A172 (cell line): ENCODE results near the gene PNPLA1. TPM values are rescaled to one million over a fixed set of nuclear protein-coding genes. Genes with fewer than 3 reads are reported as not detected.

Experiments
- DNase-seq: peaks from one replicate; pipeline ENCODE4 v3.0.0-alpha.2; 2015; ENCODE audit warnings: low spot score
- total RNA-seq: library from RNA; depleted of rRNA; stranded (reverse); fragments of >200 nt; shearing (Covaris generic); gene quantifications from 2 replicates; pipeline ENCODE4 v1.2.3, GENCODE V29; 2014

PNPLA1 gene
- total RNA-seq, 1 experiment from 2014 or later: not detected

DNA sequence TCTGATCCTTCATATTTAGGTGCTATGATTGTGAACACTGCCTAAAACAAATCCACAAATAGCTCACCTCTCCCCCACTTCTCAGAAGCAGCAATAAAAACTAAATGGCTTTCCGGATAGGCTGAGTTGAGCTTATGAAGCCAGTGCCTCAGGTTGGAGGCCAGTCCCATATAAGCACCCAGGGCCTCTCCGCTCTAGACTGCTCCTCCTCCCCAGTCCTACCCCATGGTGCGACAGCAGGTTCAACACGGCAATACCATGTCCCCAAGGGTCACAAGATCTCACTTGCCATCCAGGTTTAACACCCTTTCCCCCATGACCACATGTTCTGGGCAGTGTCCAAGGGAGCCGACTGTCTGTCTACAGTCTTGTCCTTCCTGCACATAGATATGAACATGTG is 46.1 kb downstream of the PNPLA1 start:
- no peak for DNase-seq

- DNase-seq: no peak
These were observed 47.8 kb downstream of the PNPLA1 start for GRCh38 chr6:36317623-36318022.

DNA sequence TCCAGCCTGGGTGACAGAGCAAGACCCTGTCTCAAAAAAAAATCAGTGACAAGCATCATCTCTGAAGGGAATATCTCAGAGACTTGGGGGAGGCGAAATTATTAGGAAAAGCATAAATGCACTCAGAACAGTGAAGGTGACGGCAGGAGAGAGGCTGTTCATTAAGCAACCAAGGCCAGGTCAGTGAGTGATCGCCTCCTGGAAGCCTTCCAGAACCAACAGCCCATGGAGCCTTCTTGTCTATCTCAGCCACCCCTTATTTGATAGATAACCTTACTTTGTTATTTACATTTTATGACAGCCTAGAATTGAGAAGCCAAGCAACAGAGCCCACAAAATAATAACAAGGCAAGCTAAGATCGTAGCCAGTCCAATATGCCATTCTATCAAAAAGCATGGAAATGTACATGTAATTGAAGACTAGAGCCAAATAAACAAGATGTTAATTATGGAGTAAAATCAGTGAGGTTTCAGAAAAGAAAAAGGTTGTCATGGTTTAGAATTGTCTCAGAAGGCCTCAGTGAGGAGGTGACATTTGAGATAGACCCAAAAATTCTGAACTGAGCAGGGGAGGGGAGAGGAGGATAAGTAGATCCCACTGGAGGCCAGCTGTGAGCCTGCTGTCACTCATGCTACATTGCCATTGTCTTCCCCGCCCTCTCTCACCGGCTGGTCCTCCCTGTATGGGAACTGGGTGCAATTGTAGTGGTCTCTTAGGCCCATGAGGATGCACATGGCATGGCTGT is 49.0 kb downstream of the PNPLA1 start:
- DNase-seq: no peak

GRCh38 chr6:36319436-36319762 is 49.5 kb downstream of the PNPLA1 start:
- DNase-seq: peak; percentile 31

DNA sequence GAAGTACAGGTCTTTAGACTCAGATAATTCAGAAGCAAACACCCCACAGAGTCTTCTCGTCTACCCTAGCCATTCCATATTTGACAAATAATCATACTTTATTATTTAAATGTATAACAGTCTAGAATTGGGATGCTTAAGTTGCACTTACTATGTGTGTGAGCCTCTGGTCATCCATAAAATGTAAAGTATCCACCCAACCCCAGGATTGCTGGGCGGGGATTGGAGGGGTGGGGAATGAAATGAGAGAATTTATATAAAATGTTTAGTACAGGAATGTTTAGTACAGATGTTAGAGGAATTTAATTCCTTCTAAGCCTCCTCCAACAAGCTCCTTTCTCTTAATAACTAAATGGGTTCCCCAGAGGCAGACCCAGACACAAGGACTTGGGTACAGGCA is 50.0 kb downstream of the PNPLA1 start:
- no peak for DNase-seq

GRCh38 chr6:36320475-36320874 is 50.6 kb downstream of the PNPLA1 start:
- peak; percentile 35 for DNase-seq

- no peak for DNase-seq
These were observed 52.7 kb downstream of the PNPLA1 start for GRCh38 chr6:36322591-36322990.

DNA sequence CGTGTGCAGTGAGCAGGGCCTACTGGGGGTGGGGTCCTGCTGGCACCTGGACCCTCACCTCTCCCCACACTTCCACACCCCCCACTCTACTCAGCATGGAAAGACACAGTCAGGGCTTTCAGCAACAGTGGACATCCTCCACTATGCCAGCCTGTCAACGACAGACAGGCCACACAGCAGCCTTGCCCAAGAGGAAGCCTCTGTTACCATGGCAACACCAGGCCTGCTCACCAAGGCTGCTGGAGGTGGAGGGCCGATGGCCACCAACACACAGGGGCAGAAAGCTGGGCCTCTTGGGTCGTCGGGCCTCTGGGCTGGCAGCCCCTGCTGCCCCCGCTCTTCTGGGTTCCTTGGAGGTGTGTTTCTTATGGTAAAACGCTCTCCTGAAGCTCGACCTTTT is 53.2 kb downstream of the PNPLA1 start:
- no peak for DNase-seq

DNA sequence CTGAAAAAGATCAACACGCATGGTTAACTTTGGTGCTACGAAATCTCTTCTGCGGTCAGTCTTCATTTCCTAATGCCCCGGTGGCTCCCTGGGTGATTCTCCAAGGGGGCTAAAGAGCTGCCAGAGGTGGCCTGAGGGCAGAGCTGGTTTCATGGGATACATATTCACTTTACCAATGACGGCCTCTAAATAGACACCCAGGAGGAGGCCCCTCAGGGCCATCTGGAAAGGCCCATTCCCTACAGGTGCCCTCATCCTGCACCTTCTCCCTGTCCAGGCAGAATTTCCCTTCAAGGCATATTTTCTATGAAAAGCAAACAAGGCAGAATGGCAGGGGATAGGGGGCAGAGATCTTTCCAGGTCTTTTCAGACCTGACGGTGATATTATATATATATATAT is 54.3 kb downstream of the PNPLA1 start:
- no peak for DNase-seq

- no peak for DNase-seq
These were observed 54.9 kb downstream of the PNPLA1 start for GRCh38 chr6:36324715-36325114.

DNA sequence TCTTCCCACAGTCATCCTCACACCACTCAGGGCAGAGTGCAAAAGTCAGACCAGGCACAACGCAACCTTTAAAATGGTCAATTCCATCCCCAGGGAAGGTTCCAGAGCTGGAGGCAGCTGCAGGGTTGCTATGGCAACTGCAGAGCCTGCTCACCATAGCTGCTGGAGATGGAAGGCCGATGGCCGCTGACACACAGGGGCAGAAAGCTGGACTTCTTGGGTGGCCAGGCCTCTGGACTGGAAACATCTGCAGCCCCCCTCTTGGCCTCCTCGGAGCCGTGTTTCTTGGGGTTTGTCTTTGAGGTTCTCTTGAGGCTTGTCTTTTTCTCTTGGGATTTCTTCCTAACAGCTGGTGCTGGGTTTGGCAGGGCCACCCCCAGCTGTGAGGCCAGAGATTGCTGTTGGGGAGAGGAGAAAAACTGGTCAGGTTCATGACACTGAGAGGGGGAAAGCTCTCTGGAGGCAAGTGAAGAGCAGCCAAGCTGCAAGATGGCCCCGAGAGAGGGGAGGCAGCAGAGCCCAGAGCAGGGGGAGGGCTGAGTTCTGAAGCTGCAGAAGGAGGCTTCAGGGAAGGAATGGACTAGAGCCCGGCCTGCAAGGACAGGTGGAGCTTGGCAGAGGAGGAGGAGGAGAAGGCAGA is 56.6 kb downstream of the PNPLA1 start:
- no peak for DNase-seq

DNA sequence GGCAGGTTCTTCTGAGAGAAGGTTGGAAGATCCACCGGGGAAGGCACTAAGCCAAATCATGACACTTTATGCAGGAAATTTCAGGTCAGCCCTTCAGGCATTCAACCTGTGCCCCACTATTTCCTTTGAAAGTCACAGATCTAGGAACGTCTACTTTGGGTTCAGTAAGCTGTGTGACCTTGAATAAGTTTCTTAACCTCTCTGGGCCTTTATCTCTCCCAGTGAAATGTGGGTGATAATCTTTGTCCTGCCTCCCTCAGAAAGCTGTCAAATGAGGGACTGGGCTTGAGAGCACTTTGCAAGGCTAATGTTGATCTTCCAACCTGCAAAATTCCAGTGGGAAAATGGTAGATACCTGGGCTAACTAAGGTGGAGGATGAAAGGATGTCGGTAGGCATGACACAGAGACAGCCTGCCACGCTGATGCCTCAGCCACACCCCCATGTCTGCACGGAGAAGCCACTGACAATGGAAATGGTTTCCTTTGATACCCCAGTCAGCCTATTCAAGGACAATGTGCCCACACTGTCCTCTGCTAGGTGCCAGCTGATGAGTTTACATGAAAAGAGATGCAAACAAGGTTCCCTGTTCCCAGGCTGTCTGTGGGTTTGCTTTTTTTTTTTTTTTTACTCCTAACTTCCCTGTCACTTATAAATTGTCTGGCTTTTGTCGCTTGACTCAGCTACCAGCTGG is 57.5 kb downstream of the PNPLA1 start:
- DNase-seq: no peak

GRCh38 chr6:36327919-36328236 is 58.0 kb downstream of the PNPLA1 start:
- no peak for DNase-seq

DNA sequence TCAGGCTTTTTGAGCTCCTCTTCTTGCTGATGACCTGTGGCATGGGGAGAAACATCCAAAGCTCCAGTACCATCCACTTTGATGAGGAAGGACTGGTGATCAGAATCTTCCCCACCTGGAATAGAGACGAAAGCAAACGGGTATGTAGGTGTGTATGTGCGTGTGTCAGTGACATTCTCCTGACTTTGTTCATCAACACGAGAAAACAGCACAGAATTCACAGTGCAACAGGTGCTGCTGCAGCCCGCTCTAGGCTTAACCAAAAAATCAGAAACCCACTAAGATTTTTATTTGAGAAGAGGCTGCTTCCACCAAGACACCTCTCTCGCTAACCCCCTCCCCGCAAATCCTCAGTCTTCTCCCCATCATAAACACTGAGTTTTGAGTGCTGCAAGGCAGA is 58.7 kb downstream of the PNPLA1 start:
- DNase-seq: no peak

GRCh38 chr6:36329798-36330291 is 60.0 kb downstream of the PNPLA1 start:
- no peak for DNase-seq

DNA sequence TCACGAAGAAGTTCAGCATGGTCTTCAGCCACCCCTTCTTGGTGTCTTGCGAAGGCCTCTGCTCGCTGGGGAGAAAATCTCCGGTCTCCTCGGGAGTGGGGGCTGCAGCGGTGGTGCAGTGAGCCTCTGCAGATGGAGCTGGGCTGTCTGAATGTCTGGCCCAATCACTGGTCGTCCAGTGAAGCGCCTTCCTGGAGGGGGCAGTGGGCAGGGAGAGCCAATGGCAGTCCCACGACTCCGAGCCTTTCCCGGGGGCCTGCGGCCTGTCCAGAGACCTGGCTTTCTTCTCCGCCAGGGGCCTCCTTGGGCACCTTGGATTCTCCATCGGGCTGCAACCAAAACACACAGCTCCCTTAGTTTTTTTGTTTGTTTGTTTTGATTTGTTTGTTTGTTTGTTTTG is 60.5 kb downstream of the PNPLA1 start:
- DNase-seq: no peak

DNA sequence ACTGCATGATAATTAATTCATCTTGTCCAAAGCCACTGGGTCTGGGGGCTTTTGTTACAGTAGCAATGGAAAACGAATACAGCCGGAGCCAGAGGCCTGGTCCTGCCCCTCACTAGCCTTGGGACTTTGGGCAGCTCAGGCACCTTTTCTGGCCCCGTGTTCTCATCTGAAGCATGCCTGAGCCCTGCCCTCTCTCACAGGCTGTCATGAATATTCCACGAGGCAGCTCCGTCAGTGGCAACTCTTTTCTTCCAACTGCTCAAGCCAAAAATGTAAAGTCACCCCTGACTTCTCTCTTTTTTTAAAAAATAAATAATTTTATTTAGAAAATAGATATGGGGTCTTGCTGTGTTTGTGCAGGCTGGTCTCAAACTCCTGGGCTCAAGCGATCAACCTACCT is 61.5 kb downstream of the PNPLA1 start:
- no peak for DNase-seq

DNA sequence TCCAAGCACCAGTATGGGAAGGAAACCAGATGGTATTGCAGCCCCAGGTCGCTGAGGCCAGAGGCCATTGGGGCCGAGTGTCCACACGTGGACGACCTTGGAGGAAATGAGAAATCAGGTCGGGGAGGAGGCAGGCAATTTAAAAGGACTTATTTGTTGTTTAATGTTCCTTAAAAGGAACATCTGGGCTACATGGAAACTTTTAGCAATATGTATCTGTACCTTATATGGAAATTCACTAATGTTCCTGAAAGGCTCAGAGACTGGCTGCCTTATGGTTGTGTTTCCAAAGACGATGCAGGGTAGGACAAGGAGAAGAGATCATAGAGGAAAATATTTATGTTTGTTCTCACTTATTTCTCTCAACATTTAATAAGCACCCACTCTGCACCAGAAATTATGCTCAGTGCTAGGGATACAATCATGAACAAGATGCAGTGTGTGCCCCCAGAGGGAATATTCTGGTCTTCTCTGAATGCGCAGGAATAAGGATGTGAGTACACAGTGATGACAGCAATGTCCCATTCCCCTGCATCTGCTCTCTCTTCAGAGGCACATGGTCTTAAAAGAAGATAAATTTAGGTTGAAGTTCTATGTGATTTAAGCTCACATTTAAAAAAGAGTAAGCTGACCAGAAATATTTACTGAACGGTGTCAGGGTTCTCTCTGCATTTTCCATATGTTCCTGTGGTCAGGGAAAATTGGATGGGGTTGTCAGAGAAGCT is 63.5 kb downstream of the PNPLA1 start:
- DNase-seq: no peak

DNA sequence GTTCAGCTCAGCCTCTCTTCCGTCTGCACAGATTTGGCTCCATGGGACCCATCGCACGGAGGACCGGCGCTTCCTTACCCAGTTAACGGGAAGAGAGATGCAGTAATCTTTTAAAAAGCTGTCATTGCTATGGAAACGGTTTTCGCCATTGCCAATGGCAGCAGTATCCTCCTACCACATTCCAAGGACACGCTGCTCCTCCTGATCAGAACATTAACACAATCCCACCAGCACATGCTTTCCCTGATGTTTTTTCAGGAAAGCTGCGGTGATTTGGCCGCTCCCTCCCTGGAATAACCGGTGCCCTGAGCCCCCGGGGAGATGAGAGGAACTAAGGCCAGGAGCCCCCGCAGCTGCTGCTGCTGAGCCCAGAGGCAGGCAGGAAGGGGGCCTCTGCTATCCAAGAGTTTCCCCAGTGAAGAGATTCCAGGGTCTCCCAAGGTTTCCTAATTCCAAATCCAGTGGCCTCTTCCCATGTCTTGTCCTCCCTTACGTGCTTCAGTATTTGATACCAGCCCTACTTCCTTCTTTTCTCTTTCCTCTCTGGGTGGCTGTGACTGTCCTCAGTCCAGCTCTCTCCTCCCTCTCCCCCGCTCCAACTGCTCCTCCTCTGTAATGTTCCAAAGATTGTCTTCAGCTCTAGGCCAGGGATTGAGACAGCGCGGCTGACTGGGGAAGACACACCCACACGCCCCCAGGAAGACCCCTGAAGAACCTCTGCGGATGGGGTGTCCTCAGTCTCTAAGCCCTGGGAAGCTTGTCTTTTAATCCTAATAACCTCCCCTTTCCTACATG is 64.3 kb downstream of the PNPLA1 start:
- DNase-seq: no peak

DNA sequence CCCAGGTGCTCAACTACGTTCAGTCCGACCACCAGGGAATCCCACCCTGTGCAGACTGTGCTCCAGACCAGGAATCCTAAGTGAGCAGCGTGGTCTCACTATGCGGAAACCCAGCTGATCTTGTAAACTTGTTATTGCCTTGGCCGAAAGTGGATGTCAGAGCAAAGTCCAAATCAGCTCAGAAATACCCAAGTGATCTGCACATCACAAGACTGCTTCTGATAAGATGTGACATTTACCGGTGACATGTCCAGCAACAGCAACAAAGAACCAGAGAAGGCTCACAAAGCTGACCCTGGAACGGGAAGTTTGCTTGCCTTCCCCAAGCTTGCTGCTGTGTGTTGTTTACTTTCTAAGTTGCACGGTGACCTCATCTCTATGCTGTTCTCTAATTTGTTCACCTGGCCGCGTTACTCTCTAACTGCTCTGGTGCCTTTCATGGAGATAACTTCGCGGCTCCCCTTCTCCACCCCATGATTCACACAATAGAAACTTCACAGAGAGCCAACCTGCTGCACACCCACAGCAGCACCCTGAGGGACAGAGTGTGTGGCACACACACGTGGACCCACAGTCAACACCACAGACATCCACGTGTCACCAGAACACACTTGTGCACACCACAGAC is 65.1 kb downstream of the PNPLA1 start:
- no peak for DNase-seq
